T-helper 2 cell treated with Interferon-gamma antibody and Interleukin-4, amounts not matched to agents 5 μg/mL and 100 μg/mL, for 36 hours (primary cell): ENCODE data around the gene SP8.

Source experiments
- DNase-seq: peaks from one replicate; pipeline ENCODE4 v3.0.0; 2021; ENCODE audit warnings: low spot score
- H3K27ac Mint-ChIP-seq: one replicate; pipeline ENCODE4 v1.8.0; 2021; ENCODE audit warnings: mild to moderate bottlenecking, mixed read lengths
- H3K27me3 Mint-ChIP-seq: one replicate; pipeline ENCODE4 v1.8.0; 2021; ENCODE audit warnings: low read depth, mixed read lengths
- H3K36me3 Mint-ChIP-seq: one replicate; pipeline ENCODE4 v1.8.0; 2021; ENCODE audit warnings: low read depth, mixed read lengths
- H3K4me1 Mint-ChIP-seq: one replicate; pipeline ENCODE4 v1.8.0; 2021; ENCODE audit warnings: low read depth, mixed read lengths
- H3K4me3 Mint-ChIP-seq: one replicate; pipeline ENCODE4 v1.8.0; 2022; ENCODE audit warnings: mild to moderate bottlenecking, moderate library complexity, mixed read lengths
- H3K9me3 Mint-ChIP-seq: one replicate; pipeline ENCODE4 v1.8.0; 2021; ENCODE audit warnings: mixed read lengths

SP8 gene

DNA sequence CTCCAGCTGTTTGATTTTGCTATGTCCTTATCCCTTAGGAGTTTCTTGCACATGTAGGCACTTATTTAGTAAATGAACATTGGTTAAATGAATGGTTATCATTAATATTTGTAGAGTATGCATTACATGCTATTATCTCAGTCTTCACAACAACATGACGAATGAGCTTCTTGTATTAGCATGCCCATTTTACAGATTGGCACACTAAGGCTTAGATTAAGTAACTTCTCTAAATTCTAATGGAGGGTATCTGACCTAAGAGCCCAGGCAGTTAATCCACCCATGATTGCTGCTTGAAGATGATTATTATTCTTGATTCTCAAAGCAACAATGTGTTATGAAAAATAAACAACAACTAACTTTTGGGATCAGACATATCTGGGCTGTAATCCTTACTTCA is 32.7 kb downstream of the SP8 start:
- DNase-seq, result no peak
- Mint-ChIP-seq H3K36me3 (no peaks in the 10 kb centered on the region), H3K9me3 (no peaks in the 10 kb centered on the region), H3K27me3 (no peaks in the 10 kb centered on the region), H3K4me3 (no peak overlapping the region), H3K27ac (no peak overlapping the region), H3K4me1 (no peaks in the 10 kb centered on the region)

DNA sequence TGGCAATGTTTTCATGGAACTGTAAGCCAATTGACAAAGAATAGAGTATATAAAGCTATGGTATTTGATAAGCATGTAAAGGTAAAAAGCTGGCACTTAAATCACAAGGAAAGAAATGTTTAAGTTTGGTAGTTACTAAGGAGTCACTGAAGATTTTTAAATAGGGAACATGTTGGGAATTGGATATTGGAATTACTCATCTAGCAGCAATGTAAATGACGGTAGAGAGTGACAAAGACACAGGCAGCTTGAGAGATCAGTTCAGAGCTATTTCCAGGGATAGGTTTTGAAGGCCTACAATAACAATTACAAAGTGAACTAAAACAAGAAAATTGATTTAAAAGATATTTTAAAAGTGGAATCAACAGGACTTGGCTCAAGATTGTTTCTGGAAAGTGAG is 36.8 kb downstream of the SP8 start:
- H3K36me3 Mint-ChIP-seq, result no peaks in the 10 kb centered on the region
- no peaks in the 10 kb centered on the region for H3K9me3 Mint-ChIP-seq
- H3K27ac Mint-ChIP-seq, result no peak overlapping the region

GRCh38 chr7:20748853-20749252 is 37.8 kb downstream of the SP8 start:
- no peak for DNase-seq
- H3K27me3 Mint-ChIP-seq, result no peaks in the 10 kb centered on the region
- H3K4me1 Mint-ChIP-seq, result no peaks in the 10 kb centered on the region
- H3K4me3 Mint-ChIP-seq, result no peak overlapping the region
- no peaks in the 10 kb centered on the region for H3K36me3 Mint-ChIP-seq
- no peaks in the 10 kb centered on the region for H3K9me3 Mint-ChIP-seq
- no peak overlapping the region for H3K27ac Mint-ChIP-seq

More for the DNA sequence above, 36.8 kb downstream of the SP8 start:
- Mint-ChIP-seq H3K4me3 (no peak overlapping the region), H3K4me1 (no peaks in the 10 kb centered on the region), H3K27me3 (no peaks in the 10 kb centered on the region)
- DNase-seq, result no peak

- Mint-ChIP-seq H3K27ac (no peak overlapping the region), H3K27me3 (no peaks in the 10 kb centered on the region), H3K4me1 (no peaks in the 10 kb centered on the region), H3K36me3 (no peaks in the 10 kb centered on the region), H3K9me3 (no peaks in the 10 kb centered on the region), H3K4me3 (no peak overlapping the region)
- no peak for DNase-seq
These were observed 39.7 kb downstream of the SP8 start for GRCh38 chr7:20747001-20747400.

DNA sequence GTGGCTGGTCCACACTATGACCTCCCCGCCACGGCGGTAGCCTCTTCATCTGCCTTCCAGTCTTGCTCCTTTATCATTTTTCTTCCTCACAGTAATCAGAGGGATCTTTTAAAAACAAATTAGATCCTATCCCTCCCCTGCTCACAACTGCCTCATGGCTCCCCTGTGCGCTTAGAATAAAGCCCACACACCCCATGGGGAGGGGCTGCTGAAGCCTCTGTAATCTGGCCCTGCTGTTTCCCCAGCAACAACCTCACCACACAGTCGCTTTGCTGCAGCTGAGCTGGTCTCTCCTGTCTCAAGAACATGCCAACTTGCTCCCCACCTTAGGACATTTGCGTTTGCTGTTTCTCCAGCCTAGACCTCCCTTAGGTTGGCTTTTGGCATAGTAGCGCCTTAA is 41.0 kb downstream of the SP8 start:
- no peak for DNase-seq
- Mint-ChIP-seq H3K4me1 (no peaks in the 10 kb centered on the region), H3K9me3 (no peaks in the 10 kb centered on the region), H3K36me3 (no peaks in the 10 kb centered on the region), H3K27me3 (no peaks in the 10 kb centered on the region), H3K4me3 (no peak overlapping the region), H3K27ac (no peak overlapping the region)

- Mint-ChIP-seq H3K27me3 (no peaks in the 10 kb centered on the region), H3K4me3 (no peak overlapping the region), H3K4me1 (no peaks in the 10 kb centered on the region), H3K36me3 (no peaks in the 10 kb centered on the region), H3K27ac (no peak overlapping the region), H3K9me3 (no peaks in the 10 kb centered on the region)
- no peak for DNase-seq
These were observed 41.7 kb downstream of the SP8 start for GRCh38 chr7:20744954-20745446.

DNA sequence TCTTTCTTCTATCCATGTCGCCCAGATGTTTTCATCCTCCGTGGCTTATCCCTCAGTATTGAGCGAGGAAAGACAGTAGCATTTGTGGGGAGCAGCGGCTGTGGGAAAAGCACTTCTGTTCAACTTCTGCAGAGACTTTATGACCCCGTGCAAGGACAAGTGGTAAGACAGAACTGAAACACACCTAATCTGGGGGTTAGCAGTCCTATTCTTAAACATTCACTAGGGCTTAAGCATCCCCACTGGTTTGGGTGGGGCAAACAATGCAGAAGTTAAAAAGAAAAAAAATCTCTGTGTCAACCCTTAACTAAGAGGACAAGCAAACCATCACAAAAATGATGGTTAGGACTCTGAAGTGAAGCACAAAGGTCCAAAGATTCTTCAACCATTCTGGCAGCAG is 43.8 kb downstream of the SP8 start:
- no peaks in the 10 kb centered on the region for H3K4me1 Mint-ChIP-seq

DNA sequence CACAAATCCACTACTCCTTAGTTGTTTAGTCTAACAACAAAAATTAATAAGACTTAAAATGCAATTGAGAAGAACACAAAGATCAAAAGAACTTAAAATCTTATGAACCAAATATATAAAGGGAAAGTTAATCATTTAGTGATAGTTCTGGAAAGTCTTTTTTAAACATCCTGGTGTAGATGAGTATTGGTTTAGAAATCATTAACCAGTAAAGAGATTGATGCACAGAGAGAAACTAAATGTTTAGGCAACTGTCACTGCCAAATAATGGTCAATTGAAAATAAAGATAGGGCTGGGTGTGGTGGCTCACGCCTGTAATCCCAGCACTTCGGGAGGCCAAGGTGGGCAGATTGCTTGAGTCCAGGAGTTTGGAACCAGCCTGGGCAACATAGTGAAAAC is 44.9 kb downstream of the SP8 start:
- no peaks in the 10 kb centered on the region for H3K36me3 Mint-ChIP-seq
- no peak for DNase-seq
- H3K9me3 Mint-ChIP-seq, result no peaks in the 10 kb centered on the region
- H3K4me3 Mint-ChIP-seq, result no peak overlapping the region
- no peak overlapping the region for H3K27ac Mint-ChIP-seq
- no peaks in the 10 kb centered on the region for H3K4me1 Mint-ChIP-seq
- H3K27me3 Mint-ChIP-seq, result no peaks in the 10 kb centered on the region

More for the DNA sequence above, 43.8 kb downstream of the SP8 start:
- Mint-ChIP-seq H3K27ac (no peak overlapping the region), H3K9me3 (no peaks in the 10 kb centered on the region), H3K4me3 (no peak overlapping the region), H3K36me3 (no peaks in the 10 kb centered on the region), H3K27me3 (no peaks in the 10 kb centered on the region)
- no peak for DNase-seq

- Mint-ChIP-seq H3K36me3 (no peaks in the 10 kb centered on the region), H3K27me3 (no peaks in the 10 kb centered on the region), H3K9me3 (no peaks in the 10 kb centered on the region), H3K4me1 (no peaks in the 10 kb centered on the region), H3K4me3 (no peak overlapping the region), H3K27ac (no peak overlapping the region)
- DNase-seq, result no peak
These were observed 47.9 kb downstream of the SP8 start for GRCh38 chr7:20738518-20739481.

GRCh38 chr7:20737840-20738448 is 48.7 kb downstream of the SP8 start:
- no peaks in the 10 kb centered on the region for H3K4me1 Mint-ChIP-seq
- H3K27me3 Mint-ChIP-seq, result no peaks in the 10 kb centered on the region
- no peaks in the 10 kb centered on the region for H3K9me3 Mint-ChIP-seq
- no peak for DNase-seq
- H3K36me3 Mint-ChIP-seq, result no peaks in the 10 kb centered on the region
- H3K4me3 Mint-ChIP-seq, result no peak overlapping the region
- no peak overlapping the region for H3K27ac Mint-ChIP-seq

GRCh38 chr7:20735346-20736065 is 51.2 kb downstream of the SP8 start:
- no peak overlapping the region for H3K27ac Mint-ChIP-seq
- no peaks in the 10 kb centered on the region for H3K9me3 Mint-ChIP-seq
- H3K36me3 Mint-ChIP-seq, result no peaks in the 10 kb centered on the region
- no peaks in the 10 kb centered on the region for H3K4me1 Mint-ChIP-seq
- no peak for DNase-seq
- no peaks in the 10 kb centered on the region for H3K27me3 Mint-ChIP-seq
- H3K4me3 Mint-ChIP-seq, result no peak overlapping the region
